Caco-2 (cell line): ENCODE results near the gene EVPLL. TPM values are rescaled to one million over a fixed set of nuclear protein-coding genes. Genes with fewer than 3 reads are reported as not detected.
"Not testable (repeated sequence)": the region's sequence is repeated elsewhere in the genome, so short reads cannot be mapped to it uniquely, and the experiment has no call there.

Experiments used
- BruUV-seq: library from RNA; stranded (reverse); fragments of 400-500 nt; replicated peaks from 2 replicates; lab custom pipeline; 2021; lab: Mats Ljungman, UMichigan
- CTCF ChIA-PET: fragments of 300-600 bp; sonication (Branson Sonifier 250); formaldehyde crosslinking; loops from one replicate; lab custom pipeline; 2022; ENCODE audit warnings: antibody characterized with exemption; lab: Charles Lee
- POLR2A ChIA-PET: fragments of 300-600 bp; sonication (Branson Sonifier 250); formaldehyde crosslinking; loops from one replicate; lab custom pipeline; 2022; ENCODE audit warnings: antibody characterized with exemption; lab: Charles Lee
- DNase-seq, 2 experiments: peaks; one replicate each; pipeline versions ENCODE4 v3.0.0 to v3.0.0-alpha.2; 2020 to 2022
- H3K27me3 ChIP-seq: replicated peaks from 2 replicates; pipeline ENCODE4 v1.6.0; 2011; ENCODE audit warnings: low read length; ENCODE audit not compliant: control insufficient read depth, insufficient read depth
- H3K36me3 ChIP-seq: 2 replicates; pipeline ENCODE4 v1.5.1; 2011; ENCODE audit warnings: low read length; ENCODE audit not compliant: control insufficient read depth, insufficient read depth
- H3K4me1 ChIP-seq: fragments of 250-450 bp; sonication (Bioruptor Pico); 2 replicates; pipeline ENCODE4 v1.5.1; 2020; ENCODE audit warnings: mild to moderate bottlenecking
- H3K4me3 ChIP-seq: 2 replicates; pipeline ENCODE4 v1.5.1; 2011; ENCODE audit warnings: low read depth, mild to moderate bottlenecking, control low read depth, low read length
- H3K9me3 ChIP-seq: fragments of 250-450 bp; sonication (Bioruptor Pico); 2 replicates; pipeline ENCODE4 v1.5.1; 2020; ENCODE audit warnings: mild to moderate bottlenecking, moderate library complexity
- H3K27ac Mint-ChIP-seq: one replicate; pipeline ENCODE4 v1.8.0; 2022; ENCODE audit warnings: mixed read lengths; ENCODE audit not compliant: unreplicated experiment
- H3K27me3 Mint-ChIP-seq: one replicate; pipeline ENCODE4 v1.8.0; 2022; ENCODE audit warnings: mixed read lengths; ENCODE audit not compliant: insufficient read depth, unreplicated experiment
- H3K36me3 Mint-ChIP-seq: one replicate; pipeline ENCODE4 v1.8.0; 2022; ENCODE audit warnings: mild to moderate bottlenecking, mixed read lengths; ENCODE audit not compliant: insufficient read depth, unreplicated experiment
- H3K4me1 Mint-ChIP-seq: one replicate; pipeline ENCODE4 v1.8.0; 2022; ENCODE audit warnings: low read depth, mixed read lengths; ENCODE audit not compliant: unreplicated experiment
- H3K4me3 Mint-ChIP-seq: one replicate; pipeline ENCODE4 v1.8.0; 2022; ENCODE audit warnings: mild to moderate bottlenecking, moderate library complexity, mixed read lengths; ENCODE audit not compliant: unreplicated experiment
- H3K9me3 Mint-ChIP-seq: one replicate; pipeline ENCODE4 v1.8.0; 2022; ENCODE audit warnings: mixed read lengths; ENCODE audit not compliant: unreplicated experiment
- intact Hi-C: fragments of 100-400 bp; cut with micrococcal nuclease; formaldehyde crosslinking; loops from one replicate; pipeline ENCODE4 v1.10.0; 2022; ENCODE audit not compliant: unreplicated experiment
- total RNA-seq: library from RNA; stranded (reverse); gene quantifications from 2 replicates; pipeline ENCODE4 v1.2.3, GENCODE V29; 2022

The EVPLL gene
- total RNA-seq, 1 experiment from 2014 or later, result not detected

DNA sequence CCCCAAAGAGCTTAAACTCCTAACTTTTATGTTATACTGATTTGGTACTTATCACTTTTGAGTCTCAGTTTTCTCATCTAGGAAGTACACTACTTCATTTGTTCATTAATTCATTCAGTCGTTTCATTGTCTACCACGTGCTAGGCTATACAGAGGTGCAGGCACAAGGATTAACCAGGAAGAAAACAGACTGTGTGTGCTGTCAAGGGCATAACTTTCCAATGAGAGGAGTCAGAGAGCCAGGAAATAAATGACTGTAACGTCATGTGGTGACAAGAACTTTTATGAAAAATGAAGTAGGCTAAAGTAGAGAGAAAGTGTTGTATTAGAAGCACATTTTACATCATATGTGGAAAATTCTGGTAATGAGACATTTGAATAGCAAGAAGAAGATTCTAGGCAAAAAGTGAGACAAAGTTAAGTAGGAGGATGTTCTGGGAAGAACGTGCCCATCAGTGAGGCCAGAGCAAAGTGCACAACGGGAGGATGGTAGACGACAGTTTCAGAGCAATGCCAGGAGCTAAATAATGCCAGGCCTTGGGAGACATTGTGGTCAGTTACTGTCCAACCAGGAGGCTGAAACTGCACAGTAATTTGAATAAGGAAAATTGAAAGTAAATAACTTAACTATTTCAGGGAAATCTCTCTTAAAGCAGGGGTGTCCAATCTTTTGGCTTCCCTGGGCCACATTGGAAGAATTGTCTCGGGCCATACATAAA is 24.5 kb downstream of the EVPLL start:
- H3K4me3 Mint-ChIP-seq, H3K4me3 ChIP-seq, CTCF ChIA-PET, H3K27ac Mint-ChIP-seq, H3K27me3 Mint-ChIP-seq, H3K36me3 ChIP-seq, POLR2A ChIA-PET, H3K9me3 ChIP-seq, BruUV-seq, H3K9me3 Mint-ChIP-seq, H3K4me1 Mint-ChIP-seq, H3K4me1 ChIP-seq, intact Hi-C loops, DNase-seq, H3K27me3 ChIP-seq, H3K36me3 Mint-ChIP-seq: not testable (repeated sequence)

DNA sequence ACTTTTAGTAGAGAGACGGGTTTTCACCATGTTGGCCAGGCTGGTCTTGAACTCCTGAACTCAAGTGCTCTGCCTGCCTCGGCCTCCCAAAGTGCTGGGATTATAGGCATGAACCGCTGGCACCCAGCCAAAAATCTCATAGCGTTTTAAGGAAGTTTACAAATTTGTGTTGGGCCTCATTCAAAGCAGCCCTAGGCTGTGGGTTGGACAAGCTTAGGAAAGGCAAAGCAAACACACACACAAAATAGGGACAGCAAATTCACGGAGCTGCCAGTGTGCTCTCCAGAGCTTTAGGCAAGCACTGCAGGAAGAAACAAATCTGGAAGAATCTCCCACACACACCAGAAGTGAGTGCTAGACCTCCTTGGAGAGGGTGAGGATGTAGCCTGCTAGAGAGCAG is 25.6 kb downstream of the EVPLL start:
- H3K27me3 ChIP-seq, BruUV-seq, H3K36me3 ChIP-seq, intact Hi-C loops, CTCF ChIA-PET, H3K4me1 Mint-ChIP-seq, H3K9me3 Mint-ChIP-seq, H3K4me1 ChIP-seq, H3K27ac Mint-ChIP-seq, DNase-seq, H3K9me3 ChIP-seq, H3K36me3 Mint-ChIP-seq, H3K4me3 ChIP-seq, H3K4me3 Mint-ChIP-seq, H3K27me3 Mint-ChIP-seq, POLR2A ChIA-PET: not testable (repeated sequence)

DNA sequence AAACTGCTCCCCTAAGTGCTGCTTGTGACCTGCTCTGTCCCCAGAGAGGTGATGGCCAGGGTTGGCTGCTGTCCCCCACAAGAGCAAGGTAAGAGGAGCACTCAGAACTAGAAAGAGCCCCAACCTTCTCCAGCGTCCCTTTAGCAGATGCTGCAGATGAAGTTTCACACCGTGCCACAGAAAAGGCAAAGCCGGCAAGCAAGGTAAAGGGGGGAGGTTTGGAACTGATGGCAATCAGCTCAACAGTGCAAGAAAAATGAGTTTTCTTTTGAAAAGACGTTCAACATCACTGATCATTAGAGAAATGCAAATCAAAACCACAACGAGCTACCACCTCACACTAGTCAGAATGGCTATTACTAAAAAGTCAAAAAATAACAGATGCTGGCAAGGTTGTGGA is 26.0 kb downstream of the EVPLL start:
- H3K4me3 ChIP-seq, POLR2A ChIA-PET, BruUV-seq, H3K4me3 Mint-ChIP-seq, H3K36me3 ChIP-seq, H3K9me3 Mint-ChIP-seq, H3K9me3 ChIP-seq, H3K4me1 ChIP-seq, intact Hi-C loops, H3K4me1 Mint-ChIP-seq, CTCF ChIA-PET, H3K36me3 Mint-ChIP-seq, H3K27me3 Mint-ChIP-seq, DNase-seq, H3K27ac Mint-ChIP-seq, H3K27me3 ChIP-seq: not testable (repeated sequence)

DNA sequence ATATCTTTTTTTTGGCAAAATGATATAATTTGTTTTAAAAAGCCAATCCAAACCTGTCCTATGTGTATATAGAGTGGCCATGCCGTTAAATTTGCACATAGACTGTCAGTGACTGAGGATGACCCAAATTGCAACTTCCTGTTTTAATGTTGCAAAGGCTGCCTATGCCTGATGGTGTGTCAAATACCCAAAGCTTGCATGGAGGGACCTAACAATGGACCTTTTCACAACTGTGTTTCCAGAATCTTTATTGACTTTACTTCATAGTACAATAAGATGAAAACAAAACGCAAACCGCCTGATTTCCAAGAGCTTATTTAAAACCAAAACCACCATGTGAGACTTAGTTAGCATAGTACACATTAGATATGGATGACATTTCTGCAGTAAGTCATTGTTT is 31.3 kb downstream of the EVPLL start:
- H3K27ac Mint-ChIP-seq, intact Hi-C loops, BruUV-seq, DNase-seq, H3K4me1 ChIP-seq, H3K4me3 ChIP-seq, POLR2A ChIA-PET, H3K9me3 ChIP-seq, H3K4me1 Mint-ChIP-seq, H3K27me3 ChIP-seq, H3K4me3 Mint-ChIP-seq, H3K27me3 Mint-ChIP-seq, H3K9me3 Mint-ChIP-seq, H3K36me3 Mint-ChIP-seq, CTCF ChIA-PET, H3K36me3 ChIP-seq: not testable (repeated sequence)

DNA sequence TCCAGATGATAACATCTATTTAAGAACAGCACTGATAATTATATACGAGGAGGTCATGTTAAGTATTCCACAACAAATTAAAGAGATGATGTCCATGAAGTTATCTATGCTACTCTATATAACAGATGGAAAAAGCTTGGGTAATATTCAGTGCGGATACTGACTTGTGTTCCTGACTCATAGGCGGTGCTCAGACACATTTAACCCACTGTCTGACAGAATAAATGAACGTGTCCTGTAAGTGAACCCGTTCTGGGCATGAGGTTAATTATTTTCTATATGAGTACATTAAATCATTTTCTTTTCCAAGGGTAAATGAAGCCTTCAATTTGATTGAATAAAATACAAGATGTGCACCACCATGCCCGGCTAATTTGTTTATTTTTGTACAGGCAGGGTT is 31.7 kb downstream of the EVPLL start:
- CTCF ChIA-PET, H3K4me1 Mint-ChIP-seq, H3K4me3 Mint-ChIP-seq, H3K9me3 ChIP-seq, BruUV-seq, H3K9me3 Mint-ChIP-seq, intact Hi-C loops, H3K27me3 Mint-ChIP-seq, H3K4me1 ChIP-seq, DNase-seq, H3K36me3 Mint-ChIP-seq, POLR2A ChIA-PET, H3K27me3 ChIP-seq, H3K36me3 ChIP-seq, H3K27ac Mint-ChIP-seq, H3K4me3 ChIP-seq: not testable (repeated sequence)

DNA sequence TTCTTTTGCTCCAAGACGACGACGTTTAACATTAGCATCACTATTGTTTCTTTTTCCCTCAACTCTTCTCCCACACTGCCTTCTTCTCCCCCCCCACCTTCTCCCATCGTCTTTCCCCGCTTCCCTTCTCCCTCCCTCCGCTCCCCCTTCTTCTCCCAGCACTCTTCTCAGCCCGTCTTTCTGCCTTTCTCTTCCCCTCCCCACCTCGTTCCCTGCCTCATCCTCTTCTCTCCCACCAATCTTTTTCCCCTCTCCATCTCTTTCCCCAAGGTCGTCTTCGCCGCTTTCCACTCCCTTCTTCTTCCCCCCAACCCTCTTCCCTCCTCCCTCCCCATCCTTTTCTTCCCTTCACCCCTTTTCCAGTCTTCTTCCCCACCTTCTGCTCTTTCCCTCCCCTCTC is 33.2 kb downstream of the EVPLL start:
- peak overlapping the region; percentile 5; the same call in 1 of the 2 replicates for H3K4me3 ChIP-seq
- H3K27me3 Mint-ChIP-seq, H3K36me3 ChIP-seq, POLR2A ChIA-PET, intact Hi-C loops, DNase-seq, H3K4me1 Mint-ChIP-seq, BruUV-seq, H3K9me3 ChIP-seq, H3K4me1 ChIP-seq, H3K36me3 Mint-ChIP-seq, H3K9me3 Mint-ChIP-seq, H3K27ac Mint-ChIP-seq, H3K27me3 ChIP-seq, CTCF ChIA-PET: not testable (repeated sequence)
- H3K4me3 Mint-ChIP-seq, result peak overlapping the region; percentile 89

DNA sequence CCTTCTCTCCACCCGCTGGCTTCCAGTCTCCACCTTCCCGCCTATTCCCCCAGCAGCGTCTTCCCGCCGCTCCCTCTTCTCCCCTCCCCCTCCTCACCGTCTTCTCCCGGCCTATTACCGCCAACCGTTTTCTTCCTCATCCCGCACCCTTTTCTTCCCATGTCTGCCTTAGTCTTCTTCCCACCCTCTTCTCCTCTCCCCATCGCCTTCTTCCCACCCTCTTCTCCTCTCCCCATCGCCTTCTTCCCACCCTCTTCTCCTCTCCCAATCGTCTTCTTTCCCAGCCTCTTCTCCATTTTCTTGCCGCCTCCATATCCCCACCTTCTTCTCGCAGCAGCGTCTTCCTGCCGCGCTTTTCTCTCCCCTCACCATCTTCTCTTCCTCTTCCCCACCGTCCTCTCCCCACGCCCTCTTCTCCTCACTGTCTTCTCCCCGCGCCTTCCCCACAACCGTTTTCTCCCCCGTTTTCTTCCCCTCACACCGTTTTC is 33.8 kb downstream of the EVPLL start:
- H3K4me1 ChIP-seq, H3K27me3 Mint-ChIP-seq, H3K36me3 ChIP-seq, H3K27me3 ChIP-seq, H3K9me3 ChIP-seq, H3K4me1 Mint-ChIP-seq, DNase-seq, POLR2A ChIA-PET, H3K9me3 Mint-ChIP-seq, CTCF ChIA-PET, H3K36me3 Mint-ChIP-seq, intact Hi-C loops, BruUV-seq: not testable (repeated sequence)
- Mint-ChIP-seq H3K27ac (peak overlapping the region; percentile 62), H3K4me3 (peak overlapping the region; percentile 89)
- peak overlapping the region; percentile 45 for H3K4me3 ChIP-seq
